HG02870 (cell line): Measurements from ENCODE around the gene TNFSF10.
"Not testable (repeated sequence)": the region's sequence is repeated elsewhere in the genome, so short reads cannot be mapped to it uniquely, and the experiment has no call there.

Source experiments
- ATAC-seq: cut with Tn5 transposase; IDR thresholded peaks from one replicate; pipeline ENCODE4 v1.9.1; 2021; ENCODE audit warnings: mild to moderate bottlenecking, moderate library complexity; ENCODE audit not compliant: unreplicated experiment

TNFSF10 gene

GRCh38 chr3:172522871-172523818, at the start of gene TNFSF10:
TSS of gene TNFSF10 (minus strand) at chr3:172523430. CDS start at chr3:172523384, 46 bp downstream.
- peak; percentile 89 for ATAC-seq

DNA sequence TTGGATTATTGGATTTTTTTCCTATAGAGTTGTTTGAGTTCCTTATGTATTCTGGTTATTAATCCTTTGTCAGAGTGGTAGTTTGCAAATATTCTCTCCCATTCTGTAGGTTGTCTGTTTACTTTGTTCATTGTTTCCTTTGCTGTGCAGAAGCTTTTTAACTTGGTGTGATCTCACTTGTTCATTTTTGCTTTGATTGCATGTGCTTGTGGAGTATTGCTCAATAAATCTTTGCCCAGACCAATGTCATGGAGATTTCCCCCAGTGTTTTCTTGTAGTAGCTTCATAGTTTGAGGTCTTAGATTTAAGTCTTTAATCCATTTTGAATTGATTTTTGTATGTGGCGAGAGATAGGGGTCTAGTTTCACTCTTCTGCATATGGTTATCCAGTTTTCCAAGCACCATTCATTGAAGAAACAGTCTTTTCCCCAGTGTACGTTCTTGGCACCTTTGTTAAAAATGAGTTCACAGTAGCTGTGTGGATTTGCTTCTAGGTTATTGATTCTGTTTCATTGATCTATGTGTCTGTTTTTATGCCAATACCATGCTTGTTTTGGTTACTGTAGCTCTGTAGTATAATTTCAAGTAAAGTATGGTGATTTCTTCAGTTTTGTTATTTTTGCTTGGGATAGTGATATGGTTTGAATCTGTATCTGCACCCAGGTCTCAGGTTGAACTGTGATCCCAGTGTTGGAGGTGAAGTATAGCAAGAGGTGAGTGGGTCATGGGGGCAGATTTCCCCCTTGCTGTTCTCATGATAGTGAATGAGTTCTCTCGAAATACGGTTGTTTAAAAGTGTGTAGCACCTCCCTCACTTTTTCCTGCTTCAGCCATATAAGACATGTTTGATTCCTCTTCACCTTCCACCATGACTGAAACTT, 46.1 kb upstream of the TNFSF10 start:
- no peak for ATAC-seq

- no peak for ATAC-seq
Observed at GRCh38 chr3:172568701-172569100, 45.5 kb upstream of the TNFSF10 start.

DNA sequence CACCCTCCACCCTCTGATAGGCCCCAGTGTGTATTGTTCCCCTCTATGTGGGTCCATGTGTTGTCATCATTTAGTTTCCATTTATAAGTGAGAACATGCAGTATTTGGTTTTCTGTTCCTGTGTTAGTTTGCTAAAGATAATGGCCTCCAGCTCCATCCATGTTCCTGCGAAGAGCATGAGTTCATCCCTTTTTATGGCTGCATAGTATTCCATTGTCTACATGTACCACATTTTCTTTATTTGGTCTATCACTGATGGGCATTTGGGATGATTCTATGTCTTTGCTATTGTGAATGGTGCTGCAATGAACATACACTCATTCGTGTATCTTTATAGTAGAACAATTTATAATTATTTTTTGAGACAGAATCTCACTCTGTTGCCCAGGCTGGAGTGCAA, 43.6 kb upstream of the TNFSF10 start:
- ATAC-seq = not testable (repeated sequence)

GRCh38 chr3:172564499-172564898, 41.3 kb upstream of the TNFSF10 start:
- ATAC-seq = no peak

- ATAC-seq = no peak
Observed at GRCh38 chr3:172562871-172563865, 39.9 kb upstream of the TNFSF10 start.

GRCh38 chr3:172561897-172562640, 38.8 kb upstream of the TNFSF10 start:
- ATAC-seq = no peak

GRCh38 chr3:172560586-172560985, 37.4 kb upstream of the TNFSF10 start:
- ATAC-seq = no peak

DNA sequence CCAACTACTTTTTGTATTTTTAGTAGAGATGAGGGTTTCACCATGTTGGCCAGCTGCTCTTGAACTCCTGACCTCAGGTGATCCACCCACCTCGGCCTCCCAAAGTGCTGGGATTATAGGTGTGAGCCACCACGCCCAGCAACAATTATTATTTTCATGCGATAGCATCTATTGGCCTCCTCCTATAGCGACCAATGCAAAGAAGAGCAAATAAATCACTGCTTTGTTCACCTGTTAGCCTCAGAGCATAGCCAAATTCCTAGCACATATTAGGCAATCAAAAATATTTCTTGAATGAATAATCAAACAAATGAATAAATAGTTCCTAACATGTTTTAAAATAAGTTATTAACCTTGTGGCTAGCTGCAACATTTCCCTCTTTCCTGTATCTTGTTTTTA, 36.8 kb upstream of the TNFSF10 start:
- no peak for ATAC-seq

DNA sequence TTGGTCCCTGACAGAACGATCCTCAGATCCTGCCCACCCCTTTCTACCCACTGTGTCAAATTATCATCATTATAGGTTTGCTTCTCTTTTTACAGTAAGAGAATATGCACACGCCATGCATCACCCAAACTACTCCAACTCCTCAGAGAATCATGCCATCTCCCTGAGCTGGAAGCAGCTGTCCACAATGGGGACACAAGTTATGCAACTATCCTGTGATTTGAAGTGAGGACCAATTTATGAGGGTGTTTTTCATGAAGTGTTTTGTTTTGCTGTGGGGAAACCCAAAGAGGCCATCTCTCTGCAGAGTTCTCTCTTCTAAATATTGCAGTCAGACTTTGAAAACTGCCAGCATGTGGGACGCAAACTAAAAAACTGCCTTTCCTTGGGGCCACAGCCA, 35.8 kb upstream of the TNFSF10 start:
- no peak for ATAC-seq

- ATAC-seq = no peak
Observed at GRCh38 chr3:172557515-172558220, 34.4 kb upstream of the TNFSF10 start.

DNA sequence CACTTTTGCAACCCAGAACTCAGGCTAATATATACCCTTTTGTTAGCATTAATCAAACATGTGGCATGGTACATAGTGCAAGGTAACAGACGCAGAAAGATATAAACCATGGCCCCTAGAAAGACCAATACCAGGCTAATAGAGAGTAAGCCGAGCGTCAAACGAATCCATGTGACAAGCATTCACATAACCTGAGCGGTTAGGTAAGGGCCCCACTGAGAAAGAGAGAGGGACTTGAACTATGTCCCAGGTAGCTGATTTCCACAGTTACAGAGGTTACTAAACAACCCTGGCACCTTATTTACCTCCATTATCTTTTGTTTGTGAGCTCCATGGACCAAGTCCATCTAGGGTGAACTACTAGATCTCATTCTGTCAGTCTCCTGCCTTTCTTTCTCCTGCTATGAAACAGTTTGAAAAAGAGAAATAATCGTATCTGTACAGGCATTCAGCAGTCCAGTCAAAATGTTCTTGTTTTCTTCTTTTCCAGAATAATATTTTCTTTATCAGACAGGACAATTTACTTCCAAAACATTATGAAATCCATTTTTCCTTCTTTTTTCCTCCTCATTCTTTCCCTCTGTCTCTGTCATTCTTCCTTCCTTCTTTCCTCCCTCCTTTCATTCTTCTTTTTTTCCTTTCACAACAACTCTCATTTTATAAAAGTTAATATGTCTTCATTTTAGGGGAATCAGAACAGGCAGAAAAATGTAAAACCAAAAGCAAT, 30.5 kb upstream of the TNFSF10 start:
- ATAC-seq = no peak

- ATAC-seq = no peak
Observed at GRCh38 chr3:172552607-172553006, 29.4 kb upstream of the TNFSF10 start.

- ATAC-seq = no peak
Observed at GRCh38 chr3:172551874-172552273, 28.6 kb upstream of the TNFSF10 start.

DNA sequence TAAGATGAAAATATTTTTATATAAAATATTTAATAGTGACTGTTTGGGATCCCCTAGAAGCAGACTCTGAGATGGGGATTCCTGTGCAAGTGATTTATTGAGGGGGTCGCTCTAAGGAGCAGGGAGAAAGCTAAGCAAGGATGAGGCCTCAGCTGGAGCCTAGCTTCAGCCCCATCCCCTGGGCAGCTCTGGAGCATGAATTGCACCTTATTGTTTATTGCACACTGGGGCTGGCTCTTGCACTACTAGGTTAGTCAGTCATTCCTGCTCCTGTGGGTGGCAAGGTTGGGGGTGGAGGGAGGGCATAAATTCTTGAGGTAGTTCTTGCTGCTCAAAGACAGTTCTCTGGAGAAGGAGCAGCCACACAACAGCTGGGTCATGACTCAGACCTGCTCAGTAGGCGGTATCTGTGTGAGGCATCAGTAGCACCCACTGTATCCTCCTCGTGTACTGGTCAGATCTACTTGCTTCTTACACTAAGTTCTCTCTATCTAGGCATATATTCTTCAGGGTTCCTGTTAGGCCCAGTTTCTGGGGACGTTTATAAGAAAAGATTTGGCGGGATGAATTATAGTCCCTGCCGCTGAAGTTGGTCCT, 27.2 kb upstream of the TNFSF10 start:
- no peak for ATAC-seq

DNA sequence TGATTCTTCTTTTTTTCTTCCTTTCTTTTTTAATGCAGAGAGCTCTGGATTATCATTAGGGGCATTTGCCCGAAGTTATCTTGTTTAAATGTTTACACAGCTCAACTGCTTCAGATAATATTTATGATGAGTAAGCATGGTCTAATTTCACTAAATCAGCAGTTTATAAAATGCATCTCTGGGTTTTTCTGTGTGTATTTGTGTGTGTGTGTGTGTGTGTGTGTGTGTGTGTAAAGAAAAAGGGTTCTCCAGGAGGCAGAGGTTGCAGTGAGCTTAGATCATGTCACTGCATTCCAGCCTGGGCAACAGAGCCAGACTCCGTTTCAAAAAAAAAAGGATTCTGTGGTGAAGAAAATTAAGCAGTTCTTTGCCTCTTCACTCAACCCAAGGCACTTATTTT, 25.9 kb upstream of the TNFSF10 start:
- ATAC-seq = no peak

- no peak for ATAC-seq
Observed at GRCh38 chr3:172546628-172547214, 23.5 kb upstream of the TNFSF10 start.

- ATAC-seq = no peak
Observed at GRCh38 chr3:172546105-172546504, 22.9 kb upstream of the TNFSF10 start.
